T-helper 9 cell (primary cell): ENCODE data around the gene POT1.

Source experiments
- DNase-seq: peaks from one replicate; pipeline ENCODE4 v3.0.0-alpha.2; 2020

POT1 gene

GRCh38 chr7:124800386-124800785 is 129.2 kb downstream of the POT1 start:
- no peak for DNase-seq

- no peak for DNase-seq
Measured at GRCh38 chr7:124799448-124799847, 130.2 kb downstream of the POT1 start.

- no peak for DNase-seq
Measured at GRCh38 chr7:124796771-124797170, 132.9 kb downstream of the POT1 start.

- no peak for DNase-seq
Measured at GRCh38 chr7:124792696-124793095, 136.9 kb downstream of the POT1 start.

- DNase-seq: no peak
Measured at GRCh38 chr7:124792002-124792401, 137.6 kb downstream of the POT1 start.

GRCh38 chr7:124791426-124791825 is 138.2 kb downstream of the POT1 start:
- DNase-seq: no peak

- DNase-seq: no peak
Measured at GRCh38 chr7:124790645-124791044, 139.0 kb downstream of the POT1 start.

GRCh38 chr7:124785994-124786393 is 143.6 kb downstream of the POT1 start:
- DNase-seq: no peak

- DNase-seq: no peak
Measured at GRCh38 chr7:124784879-124785818, 144.5 kb downstream of the POT1 start.

- DNase-seq: no peak
Measured at GRCh38 chr7:124783271-124783670, 146.4 kb downstream of the POT1 start.

- no peak for DNase-seq
Measured at GRCh38 chr7:124781907-124782734, 147.5 kb downstream of the POT1 start.

GRCh38 chr7:124781418-124781817 is 148.2 kb downstream of the POT1 start:
- DNase-seq: no peak

- no peak for DNase-seq
Measured at GRCh38 chr7:124780608-124781007, 149.0 kb downstream of the POT1 start.

- DNase-seq: no peak
Measured at GRCh38 chr7:124780056-124780455, 149.6 kb downstream of the POT1 start.

- no peak for DNase-seq
Measured at GRCh38 chr7:124779620-124780019, 150.0 kb downstream of the POT1 start.

GRCh38 chr7:124779194-124779593 is 150.4 kb downstream of the POT1 start:
- DNase-seq: no peak

- DNase-seq: no peak
Measured at GRCh38 chr7:124777268-124777667, 152.4 kb downstream of the POT1 start.

GRCh38 chr7:124776153-124776552 is 153.5 kb downstream of the POT1 start:
- DNase-seq: no peak

- no peak for DNase-seq
Measured at GRCh38 chr7:124775422-124775821, 154.2 kb downstream of the POT1 start.

- DNase-seq: no peak
Measured at GRCh38 chr7:124773938-124774337, 155.7 kb downstream of the POT1 start.

- DNase-seq: no peak
Measured at GRCh38 chr7:124773339-124773738, 156.3 kb downstream of the POT1 start.
